SK-N-SH treated with all-trans-retinoic acid at 6 μM for 48 hours (cell line): ENCODE data around the gene PDLIM4.

Experiments used
- CREB5 ChIP-seq: fragments of 250-450 bp; sonication (Bioruptor Pico); IDR thresholded peaks from 2 replicates; pipeline ENCODE4 v1.5.1; 2020; ENCODE audit warnings: low read depth, mild to moderate bottlenecking, moderate library complexity
- CSDC2 ChIP-seq: fragments of 250-450 bp; sonication (Bioruptor Pico); IDR thresholded peaks from 2 replicates; pipeline ENCODE4 v1.5.0; 2020; ENCODE audit warnings: mild to moderate bottlenecking, moderate library complexity
- ESRRG ChIP-seq: fragments of 250-450 bp; sonication (Bioruptor Pico); IDR thresholded peaks from 2 replicates; pipeline ENCODE4 v1.6.1; 2021; ENCODE audit warnings: mild to moderate bottlenecking
- GLIS3 ChIP-seq: fragments of 250-450 bp; sonication (Bioruptor Pico); IDR thresholded peaks from 2 replicates; pipeline ENCODE4 v1.5.0; 2020; ENCODE audit warnings: mild to moderate bottlenecking, moderate library complexity
- ISL1 ChIP-seq: fragments of 250-450 bp; sonication (Bioruptor Pico); IDR thresholded peaks from 2 replicates; pipeline ENCODE4 v2.1.2; 2022; ENCODE audit warnings: mild to moderate bottlenecking, moderate library complexity
- OSR1 ChIP-seq: fragments of 250-450 bp; sonication (Bioruptor Pico); IDR thresholded peaks from 2 replicates; pipeline ENCODE4 v1.8.0; 2022; ENCODE audit warnings: moderate library complexity, mild to moderate bottlenecking, inconsistent platforms
- PATZ1 ChIP-seq: fragments of 250-450 bp; sonication (Bioruptor Pico); IDR thresholded peaks from 2 replicates; pipeline ENCODE4 v1.8.0; 2020; ENCODE audit warnings: mild to moderate bottlenecking, moderate library complexity, borderline replicate concordance
- RARB ChIP-seq: fragments of 250-450 bp; sonication (Bioruptor Pico); IDR thresholded peaks from 2 replicates; pipeline ENCODE4 v1.8.0; 2021; ENCODE audit warnings: mild to moderate bottlenecking, moderate library complexity
- TOX ChIP-seq: fragments of 250-450 bp; sonication (Bioruptor Pico); IDR thresholded peaks from 2 replicates; pipeline ENCODE4 v1.8.0; 2021; ENCODE audit warnings: mild to moderate bottlenecking, moderate library complexity, borderline replicate concordance
- TSHZ2 ChIP-seq: fragments of 250-450 bp; sonication (Bioruptor Pico); IDR thresholded peaks from 2 replicates; pipeline ENCODE4 v1.5.0; 2020; ENCODE audit warnings: mild to moderate bottlenecking, moderate library complexity
- ZFP3 ChIP-seq: fragments of 250-450 bp; sonication (Bioruptor Pico); IDR thresholded peaks from 2 replicates; pipeline ENCODE4 v1.5.0; 2020; ENCODE audit warnings: mild to moderate bottlenecking, moderate library complexity
- ZNF565 ChIP-seq: fragments of 450-650 bp; formaldehyde crosslinking; conservative IDR thresholded peaks from 2 replicates; pipeline ENCODE4 v1.5.0; 2020; ENCODE audit warnings: low read depth, mild to moderate bottlenecking, moderate library complexity
- ZNF70 ChIP-seq: fragments of 450-650 bp; formaldehyde crosslinking; IDR thresholded peaks from 2 replicates; pipeline ENCODE4 v1.5.0; 2020; ENCODE audit warnings: mild to moderate bottlenecking, moderate library complexity
- ZNF8 ChIP-seq: fragments of 450-650 bp; formaldehyde crosslinking; IDR thresholded peaks from 2 replicates; pipeline ENCODE4 v1.5.0; 2020; ENCODE audit warnings: mild to moderate bottlenecking, moderate library complexity

GRCh38 chr5:132234684-132235062 lies 22.8 kb upstream of the PDLIM4 start:
- TF ChIP-seq ISL1: no peak
- TF ChIP-seq ZFP3: no peak
- no peak for TF ChIP-seq GLIS3 (CRISPR knock-in tag)
- no peak for TF ChIP-seq OSR1
- no peak for TF ChIP-seq ZNF565 (CRISPR knock-in tag)
- TF ChIP-seq RARB (CRISPR knock-in tag): no peak
- TF ChIP-seq TOX (CRISPR knock-in tag): no peak
- TF ChIP-seq ZNF70 (CRISPR knock-in tag): no peak
- TF ChIP-seq CREB5 (CRISPR knock-in tag): no peak
- no peak for TF ChIP-seq TSHZ2 (CRISPR knock-in tag)
- no peak for TF ChIP-seq PATZ1 (CRISPR knock-in tag)
- no peak for TF ChIP-seq ZNF8 (CRISPR knock-in tag)
- no peak for TF ChIP-seq ESRRG (CRISPR knock-in tag)
- no peak for TF ChIP-seq CSDC2 (CRISPR knock-in tag)
